ENCODE results near the gene MS4A4E.

The MS4A4E gene

GRCh38 chr11:60168306-60168705 lies 74.6 kb downstream of the MS4A4E start:
- TF ChIP-seq TCF4 (CRISPR knock-in tag; IDR thresholded peaks at IDR 0.05; ENCODE audit: borderline replicate concordance): no peak
- no peak for TF ChIP-seq ISL1 (CRISPR knock-in tag; IDR thresholded peaks at IDR 0.05)
- no peak for ATAC-seq

- no peak for ATAC-seq
- TF ChIP-seq PPARA (CRISPR knock-in tag; IDR thresholded peaks at IDR 0.05; ENCODE audit: borderline replicate concordance): no peak
- TF ChIP-seq RARB (CRISPR knock-in tag; IDR thresholded peaks at IDR 0.05): no peak
- TF ChIP-seq PATZ1 (CRISPR knock-in tag; IDR thresholded peaks at IDR 0.05; ENCODE audit: borderline replicate concordance): no peak
- TF ChIP-seq ESRRG (CRISPR knock-in tag; IDR thresholded peaks at IDR 0.05): no peak
- TF ChIP-seq, protein P1, sequence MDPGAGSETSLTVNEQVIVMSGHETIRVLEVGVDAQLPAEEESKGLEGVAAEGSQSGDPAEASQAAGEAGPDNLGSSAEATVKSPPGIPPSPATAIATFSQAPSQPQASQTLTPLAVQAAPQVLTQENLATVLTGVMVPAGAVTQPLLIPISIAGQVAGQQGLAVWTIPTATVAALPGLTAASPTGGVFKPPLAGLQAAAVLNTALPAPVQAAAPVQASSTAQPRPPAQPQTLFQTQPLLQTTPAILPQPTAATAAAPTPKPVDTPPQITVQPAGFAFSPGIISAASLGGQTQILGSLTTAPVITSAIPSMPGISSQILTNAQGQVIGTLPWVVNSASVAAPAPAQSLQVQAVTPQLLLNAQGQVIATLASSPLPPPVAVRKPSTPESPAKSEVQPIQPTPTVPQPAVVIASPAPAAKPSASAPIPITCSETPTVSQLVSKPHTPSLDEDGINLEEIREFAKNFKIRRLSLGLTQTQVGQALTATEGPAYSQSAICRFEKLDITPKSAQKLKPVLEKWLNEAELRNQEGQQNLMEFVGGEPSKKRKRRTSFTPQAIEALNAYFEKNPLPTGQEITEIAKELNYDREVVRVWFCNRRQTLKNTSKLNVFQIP (CRISPR knock-in tag; IDR thresholded peaks at IDR 0.05; ENCODE audit: borderline replicate concordance, low read depth): no peak
- no peak for TF ChIP-seq ARNTL (CRISPR knock-in tag; IDR thresholded peaks at IDR 0.05; ENCODE audit: borderline replicate concordance, low read depth)
- no peak for TF ChIP-seq ZFP3 (CRISPR knock-in tag; IDR thresholded peaks at IDR 0.05)
- TF ChIP-seq ISL1 (CRISPR knock-in tag; IDR thresholded peaks at IDR 0.05): no peak
- TF ChIP-seq CSDC2 (CRISPR knock-in tag; IDR thresholded peaks at IDR 0.05): no peak
- no peak for TF ChIP-seq CREB5 (CRISPR knock-in tag; IDR thresholded peaks at IDR 0.05; ENCODE audit: low read depth)
- TF ChIP-seq ZC3H10 (CRISPR knock-in tag; IDR thresholded peaks at IDR 0.05): no peak
These were observed 77.0 kb downstream of the MS4A4E start for GRCh38 chr11:60165951-60166350.

DNA sequence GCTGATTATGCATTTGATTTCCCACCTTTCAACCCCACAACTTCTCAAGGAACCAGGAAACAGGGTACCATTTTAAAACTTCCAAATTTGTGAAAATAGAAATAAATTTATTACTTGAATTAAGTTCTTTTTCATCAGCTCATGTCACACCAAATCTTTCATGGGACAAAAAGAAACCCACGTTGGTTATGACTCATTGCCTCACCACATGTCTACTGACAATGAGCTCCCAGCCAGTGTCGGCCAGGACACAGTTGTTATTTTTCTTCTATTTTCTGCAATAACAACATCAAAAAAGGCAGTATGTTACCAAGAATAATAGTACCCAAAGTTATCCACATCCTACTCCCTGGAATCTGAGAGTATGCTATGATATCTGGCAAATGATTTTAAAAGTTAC lies 77.4 kb downstream of the MS4A4E start:
- no peak for TF ChIP-seq GLIS3 (CRISPR knock-in tag; IDR thresholded peaks at IDR 0.05)
- TF ChIP-seq OSR1 (CRISPR knock-in tag; IDR thresholded peaks at IDR 0.05): no peak
- no peak for TF ChIP-seq RARB (CRISPR knock-in tag; IDR thresholded peaks at IDR 0.05)
- TF ChIP-seq ZC3H10 (CRISPR knock-in tag; IDR thresholded peaks at IDR 0.05): no peak
- TF ChIP-seq SNAI2 (CRISPR knock-in tag; IDR thresholded peaks at IDR 0.05): no peak
- TF ChIP-seq ZNF565 (CRISPR knock-in tag; conservative IDR thresholded peaks at IDR 0.05; ENCODE audit: low read depth): no peak
- no peak for TF ChIP-seq ZFP30 (CRISPR knock-in tag; IDR thresholded peaks at IDR 0.05)
- TF ChIP-seq TOX (CRISPR knock-in tag; IDR thresholded peaks at IDR 0.05; ENCODE audit: borderline replicate concordance): no peak
- no peak for TF ChIP-seq PATZ1 (CRISPR knock-in tag; IDR thresholded peaks at IDR 0.05; ENCODE audit: borderline replicate concordance)
- TF ChIP-seq, protein P1 (CRISPR knock-in tag; IDR thresholded peaks at IDR 0.05; ENCODE audit: borderline replicate concordance, low read depth): no peak
- no peak for TF ChIP-seq ARNTL (CRISPR knock-in tag; IDR thresholded peaks at IDR 0.05; ENCODE audit: borderline replicate concordance, low read depth)
- TF ChIP-seq PPARA (CRISPR knock-in tag; IDR thresholded peaks at IDR 0.05; ENCODE audit: borderline replicate concordance): no peak
- no peak for TF ChIP-seq CREB5 (CRISPR knock-in tag; IDR thresholded peaks at IDR 0.05; ENCODE audit: low read depth)
- no peak for TF ChIP-seq ESRRG (CRISPR knock-in tag; IDR thresholded peaks at IDR 0.05)
- no peak for TF ChIP-seq ZNF8 (CRISPR knock-in tag; IDR thresholded peaks at IDR 0.05)
- no peak for ATAC-seq
